B cell (primary cell): ENCODE measurements around the gene HHAT. TPM values are rescaled to one million over a fixed set of nuclear protein-coding genes. Genes with fewer than 3 reads are reported as not detected.

Source experiments
- ATAC-seq: fragments of 200-7000 bp; cut with Tn5 transposase; one replicate; pipeline ENCODE4 v1.10.0; 2021; ENCODE audit warnings: low read depth, mild to moderate bottlenecking, moderate number of reproducible peaks, moderate library complexity
- CTCF ChIA-PET: fragments of 350-600 bp; sonication (Branson Sonifier 250); formaldehyde crosslinking; loops from one replicate; lab custom pipeline; 2021; ENCODE audit warnings: antibody characterized with exemption, inconsistent platforms; lab: Charles Lee
- POLR2A ChIA-PET: fragments of 350-600 bp; sonication (Branson Sonifier 250); formaldehyde crosslinking; loops from one replicate; lab custom pipeline; 2021; ENCODE audit warnings: antibody characterized with exemption; lab: Charles Lee
- DNase-seq: peaks from one replicate; pipeline ENCODE4 v3.0.0; 2013
- H2AFZ ChIP-seq: 2 replicates; pipeline ENCODE4 v1.6.1; 2012; ENCODE audit warnings: mild to moderate bottlenecking, low read depth, low read length; ENCODE audit not compliant: insufficient read depth, poor library complexity, severe bottlenecking
- H3K27ac ChIP-seq, 2 donors: 1 replicate in 1 of 2; 2 replicates in 1 of 2; pipeline ENCODE4 v1.5.1; 2012 to 2013; ENCODE audit warnings: low read length in 2 of 2, mild to moderate bottlenecking in 2 of 2, moderate library complexity in 1 of 2
- H3K27me3 ChIP-seq, 4 experiments: fragments of 200-600 bp in 1 of 4; sonication (generic) in 1 of 4; replicated peaks in 1 of 4; 1 replicate in 2 of 4; 2 replicates in 2 of 4; pipeline versions ENCODE4 v1.6.1 to v1.7.0; 2013 to 2016; ENCODE audit warnings: low read length in 3 of 4, mild to moderate bottlenecking in 2 of 4, mixed read lengths in 1 of 4, moderate library complexity in 1 of 4; ENCODE audit not compliant: insufficient read depth in 4 of 4, control insufficient read depth in 3 of 4; ENCODE audit errors: control extremely low read depth in 1 of 4
- H3K36me3 ChIP-seq, 2 experiments: replicated peaks in 1 of 2; 1 replicate in 1 of 2; 2 replicates in 1 of 2; pipeline versions ENCODE4 v1.6.1 to v1.7.1; 2013; ENCODE audit warnings: low read length in 1 of 2; ENCODE audit not compliant: insufficient read depth in 2 of 2, control insufficient read depth in 1 of 2; ENCODE audit errors: control extremely low read depth in 1 of 2, extremely low read depth in 1 of 2
- H3K4me1 ChIP-seq, 2 donors: fragments of 200-600 bp in 1 of 2; sonication (generic) in 1 of 2; 1 replicate in 1 of 2; 2 replicates in 1 of 2; pipeline versions ENCODE4 v1.5.1 to v1.6.1; 2013 to 2017; ENCODE audit warnings: low read length in 2 of 2; ENCODE audit not compliant: control insufficient read depth in 2 of 2, insufficient read depth in 2 of 2
- H3K4me2 ChIP-seq: replicated peaks from 2 replicates; pipeline ENCODE3; 2012; ENCODE audit warnings: mild to moderate bottlenecking, low read depth, low read length; ENCODE audit not compliant: poor library complexity, severe bottlenecking
- H3K4me3 ChIP-seq, 5 experiments: fragments of 200-600 bp in 1 of 5; sonication (generic) in 1 of 5; 1 replicate in 3 of 5; 2 replicates in 2 of 5; pipeline versions ENCODE4 v1.5.1 to v1.7.0; 2011 to 2016; ENCODE audit warnings: low read length in 4 of 5, mild to moderate bottlenecking in 4 of 5, low read depth in 2 of 5, control low read depth in 1 of 5, moderate library complexity in 1 of 5; ENCODE audit not compliant: insufficient read depth in 1 of 5; ENCODE audit errors: control extremely low read depth in 1 of 5, extremely low read depth in 1 of 5
- H3K79me2 ChIP-seq: fragments of 200-600 bp; sonication (generic); one replicate; pipeline ENCODE4 v1.6.0; 2016; ENCODE audit warnings: low read length; ENCODE audit not compliant: control insufficient read depth, insufficient read depth
- H3K9ac ChIP-seq: fragments of 200-600 bp; sonication (generic); 2 replicates; pipeline ENCODE4 v1.6.1; 2017; ENCODE audit warnings: mild to moderate bottlenecking, low read length, moderate library complexity
- H3K9me3 ChIP-seq, 3 donors: one replicate each; pipeline versions ENCODE4 v1.6.1 to v1.7.1; 2013; ENCODE audit warnings: low read length in 2 of 3; ENCODE audit not compliant: control insufficient read depth in 2 of 3, insufficient read depth in 1 of 3; ENCODE audit errors: control extremely low read depth in 1 of 3
- H4K20me1 ChIP-seq: 2 replicates; pipeline ENCODE4 v1.6.0; 2012; ENCODE audit warnings: mild to moderate bottlenecking, low read length; ENCODE audit not compliant: insufficient read depth, control insufficient read depth, poor library complexity, severe bottlenecking
- H3K27ac Mint-ChIP-seq: one replicate; pipeline ENCODE4 v1.8.0; 2021; ENCODE audit warnings: mixed read lengths
- H3K27me3 Mint-ChIP-seq: one replicate; pipeline ENCODE4 v1.8.0; 2021; ENCODE audit warnings: mixed read lengths
- H3K4me1 Mint-ChIP-seq: one replicate; pipeline ENCODE4 v1.8.0; 2021; ENCODE audit warnings: mixed read lengths
- H3K4me3 Mint-ChIP-seq: one replicate; pipeline ENCODE4 v1.8.0; 2021; ENCODE audit warnings: mixed read lengths
- H3K9me3 Mint-ChIP-seq: one replicate; pipeline ENCODE4 v1.8.0; 2022; ENCODE audit warnings: mixed read lengths; ENCODE audit not compliant: insufficient read depth
- EZH2 ChIP-seq: IDR thresholded peaks from 2 replicates; pipeline ENCODE4 v1.6.1; 2012; ENCODE audit warnings: borderline replicate concordance, low read depth, mild to moderate bottlenecking, moderate library complexity, low read length; ENCODE audit not compliant: insufficient read depth, poor library complexity, severe bottlenecking
- WGBS: methylation state at CpG from one replicate; pipeline ENCODE4 v1.1.5; 2013; ENCODE audit warnings: missing lambda C conversion rate; ENCODE audit not compliant: insufficient coverage; 5-methylcytosine and 5-hydroxymethylcytosine counted together
- intact Hi-C: fragments of 100-400 bp; cut with micrococcal nuclease; formaldehyde crosslinking; loops from one replicate; pipeline ENCODE4 v1.10.0; 2022
- polyA plus RNA-seq: library from polyadenylated mRNA; depleted of rRNA; stranded (reverse); fragments of >200 nt; gene quantifications from 2 replicates; pipeline ENCODE4 v1.2.3, GENCODE V29; 2012
- total RNA-seq, 2 donors: library from RNA; stranded (reverse); fragments of 120-200 nt in 1 of 2; gene quantifications; 1 replicate in 1 of 2; 2 replicates in 1 of 2; pipeline versions ENCODE4 v1.2.3 to v1.2.4, GENCODE V29; 2013 to 2022

Gene HHAT
- total and polyA plus RNA-seq, 2 donors (not counting 1 experiment from before 2014, with no cell fraction given): 4.0 to 28.2 TPM

DNA sequence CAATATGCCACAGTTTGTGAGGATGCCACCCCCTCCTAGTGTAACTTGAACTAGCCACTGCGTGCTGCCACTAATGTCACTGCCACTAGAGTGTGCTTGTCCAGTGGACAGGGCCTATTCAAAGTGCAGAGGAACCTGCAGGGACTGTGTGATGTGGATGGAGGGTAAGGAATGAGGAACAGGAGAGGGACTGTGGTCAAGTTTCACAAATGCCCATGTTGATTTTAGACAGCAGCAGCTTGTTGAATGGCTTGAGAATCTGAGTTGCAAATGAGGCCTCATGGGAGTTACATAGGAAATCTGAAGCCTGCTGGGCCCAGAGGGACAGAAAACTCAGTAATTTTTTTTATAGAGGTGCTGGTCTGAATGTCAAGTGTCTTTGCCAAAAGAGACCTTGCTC lies 112.3 kb downstream of the HHAT start:
- H3K4me3 ChIP-seq: no peak overlapping the region
- Mint-ChIP-seq H3K27me3 (no peaks in the 10 kb centered on the region), H3K4me3 (no peak overlapping the region), H3K9me3 (no peaks in the 10 kb centered on the region), H3K27ac (no peak overlapping the region), H3K4me1 (peaks cover 2% of the 10 kb centered on the region)
- no peak overlapping the region for H3K9ac ChIP-seq
- TF ChIP-seq EZH2: no peak
- H4K20me1 ChIP-seq: no peaks in the 10 kb centered on the region
- H3K9me3 ChIP-seq: no peaks in the 10 kb centered on the region
- H3K36me3 ChIP-seq: no peaks in the 10 kb centered on the region
- DNase-seq (no peak), ATAC-seq (no peak)
- H3K4me1 ChIP-seq: no peaks in the 10 kb centered on the region
- ChIA-PET POLR2A (no interaction called here), CTCF (no interaction called here)
- intact Hi-C loops: no loop called here
- no peaks in the 10 kb centered on the region for H3K27me3 ChIP-seq
- H2AFZ ChIP-seq: no peak overlapping the region
- no peaks in the 10 kb centered on the region for H3K79me2 ChIP-seq
- WGBS: 83% methylated on average over 1 of the region's 1 CpG
- no peak overlapping the region for H3K27ac ChIP-seq
- no peak overlapping the region for H3K4me2 ChIP-seq

DNA sequence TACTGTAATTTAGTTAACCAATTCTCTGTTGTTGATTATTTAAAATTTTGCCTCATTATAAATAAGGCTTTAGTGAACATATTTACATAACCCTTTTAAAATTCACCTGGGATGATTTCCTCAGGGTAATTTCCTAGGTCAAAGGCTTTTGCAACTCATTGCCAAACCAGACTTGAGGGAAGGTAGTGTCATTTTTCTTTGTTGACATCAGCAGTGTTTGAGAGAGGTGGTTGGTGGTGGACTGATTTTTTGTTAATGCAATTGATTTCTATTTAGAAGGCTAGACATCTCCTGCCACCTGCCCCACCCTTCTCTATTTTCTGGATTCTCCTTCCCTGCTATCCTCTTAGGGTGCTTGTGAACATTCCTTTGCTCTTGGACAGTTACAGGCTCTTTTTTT lies 116.8 kb downstream of the HHAT start:
- intact Hi-C loops: loop anchor here (5.0 kb wide), 1 partner anchor 1212 kb away; no protein-coding TSS in a partner anchor
- Histone ChIP-seq H3K4me1 (no peaks in the 10 kb centered on the region), H2AFZ (no peak overlapping the region), H3K27me3 (no peaks in the 10 kb centered on the region), H3K27ac (no peak overlapping the region), H4K20me1 (no peaks in the 10 kb centered on the region), H3K9me3 (no peaks in the 10 kb centered on the region), H3K4me2 (no peak overlapping the region), H3K9ac (no peak overlapping the region), H3K79me2 (no peaks in the 10 kb centered on the region), H3K4me3 (no peak overlapping the region), H3K36me3 (no peaks in the 10 kb centered on the region)
- TF ChIP-seq EZH2: no peak
- no peaks in the 10 kb centered on the region for H3K27me3 Mint-ChIP-seq
- no peaks in the 10 kb centered on the region for H3K9me3 Mint-ChIP-seq
- no peak overlapping the region for H3K27ac Mint-ChIP-seq
- no peak overlapping the region for H3K4me3 Mint-ChIP-seq
- ATAC-seq: no peak
- ChIA-PET POLR2A (no interaction called here), CTCF (no interaction called here)
- no peak for DNase-seq
- H3K4me1 Mint-ChIP-seq: peaks cover 6% of the 10 kb centered on the region
